ENCODE data around the gene GTSE1. TPM values are rescaled to one million over a fixed set of nuclear protein-coding genes. Genes with fewer than 3 reads are reported as not detected.

Gene GTSE1
- total and polyA plus RNA-seq, 2 of the 13 experiments (the other 11 are each of a cell fraction or from before 2014, with no cell fraction given): 10.7 to 13.5 TPM

DNA sequence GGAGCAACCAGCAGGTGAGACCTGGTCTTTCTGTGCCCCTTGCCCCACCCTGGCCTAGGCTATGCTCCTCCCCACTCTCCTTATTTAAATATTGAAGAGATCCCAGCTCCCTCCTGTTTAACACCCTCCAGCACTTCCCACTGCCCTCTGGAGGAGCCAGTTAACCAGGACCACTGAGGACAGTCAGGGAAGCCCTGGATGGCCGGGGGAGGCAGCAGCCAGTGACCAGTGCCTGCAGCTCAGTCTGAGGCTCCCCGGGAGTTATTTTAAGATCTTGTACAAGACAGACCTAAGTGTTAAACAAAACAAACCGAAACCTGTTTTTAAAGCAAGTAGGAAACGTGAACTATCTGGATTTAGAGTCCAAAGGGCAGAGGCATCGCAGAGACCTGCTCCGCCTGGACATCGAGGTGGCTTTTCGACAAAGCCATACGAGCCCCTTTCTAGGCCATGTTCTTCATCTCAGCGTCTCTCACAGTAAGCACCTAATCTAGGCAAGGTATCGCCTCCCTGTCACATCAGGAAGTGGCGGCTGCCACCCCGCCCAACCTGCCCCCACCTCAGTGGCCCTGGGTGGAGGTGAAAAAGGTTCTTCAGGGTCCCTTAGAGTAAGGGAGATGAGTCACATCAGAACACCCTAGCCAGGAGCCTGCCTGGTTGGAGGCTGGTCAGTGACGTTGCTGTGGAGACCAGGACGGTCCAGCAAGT, 74.1 kb downstream of the GTSE1 start (continued):
- peak; percentile 55; the same call in 1 of the 2 replicates for TF ChIP-seq PATZ1 (CRISPR knock-in tag; IDR thresholded peaks at IDR 0.05)
- TF ChIP-seq SALL2 (CRISPR knock-in tag; IDR thresholded peaks at IDR 0.05): no peak
- no peak for TF ChIP-seq TFAP4 (IDR thresholded peaks at IDR 0.05; ENCODE audit: borderline replicate concordance, low read depth)
- TF ChIP-seq ZNF383 (CRISPR knock-in tag; IDR thresholded peaks at IDR 0.05; ENCODE audit: borderline replicate concordance): no peak
- no peak for TF ChIP-seq ARID5B (CRISPR knock-in tag; IDR thresholded peaks at IDR 0.05)
- TF ChIP-seq, protein P1, sequence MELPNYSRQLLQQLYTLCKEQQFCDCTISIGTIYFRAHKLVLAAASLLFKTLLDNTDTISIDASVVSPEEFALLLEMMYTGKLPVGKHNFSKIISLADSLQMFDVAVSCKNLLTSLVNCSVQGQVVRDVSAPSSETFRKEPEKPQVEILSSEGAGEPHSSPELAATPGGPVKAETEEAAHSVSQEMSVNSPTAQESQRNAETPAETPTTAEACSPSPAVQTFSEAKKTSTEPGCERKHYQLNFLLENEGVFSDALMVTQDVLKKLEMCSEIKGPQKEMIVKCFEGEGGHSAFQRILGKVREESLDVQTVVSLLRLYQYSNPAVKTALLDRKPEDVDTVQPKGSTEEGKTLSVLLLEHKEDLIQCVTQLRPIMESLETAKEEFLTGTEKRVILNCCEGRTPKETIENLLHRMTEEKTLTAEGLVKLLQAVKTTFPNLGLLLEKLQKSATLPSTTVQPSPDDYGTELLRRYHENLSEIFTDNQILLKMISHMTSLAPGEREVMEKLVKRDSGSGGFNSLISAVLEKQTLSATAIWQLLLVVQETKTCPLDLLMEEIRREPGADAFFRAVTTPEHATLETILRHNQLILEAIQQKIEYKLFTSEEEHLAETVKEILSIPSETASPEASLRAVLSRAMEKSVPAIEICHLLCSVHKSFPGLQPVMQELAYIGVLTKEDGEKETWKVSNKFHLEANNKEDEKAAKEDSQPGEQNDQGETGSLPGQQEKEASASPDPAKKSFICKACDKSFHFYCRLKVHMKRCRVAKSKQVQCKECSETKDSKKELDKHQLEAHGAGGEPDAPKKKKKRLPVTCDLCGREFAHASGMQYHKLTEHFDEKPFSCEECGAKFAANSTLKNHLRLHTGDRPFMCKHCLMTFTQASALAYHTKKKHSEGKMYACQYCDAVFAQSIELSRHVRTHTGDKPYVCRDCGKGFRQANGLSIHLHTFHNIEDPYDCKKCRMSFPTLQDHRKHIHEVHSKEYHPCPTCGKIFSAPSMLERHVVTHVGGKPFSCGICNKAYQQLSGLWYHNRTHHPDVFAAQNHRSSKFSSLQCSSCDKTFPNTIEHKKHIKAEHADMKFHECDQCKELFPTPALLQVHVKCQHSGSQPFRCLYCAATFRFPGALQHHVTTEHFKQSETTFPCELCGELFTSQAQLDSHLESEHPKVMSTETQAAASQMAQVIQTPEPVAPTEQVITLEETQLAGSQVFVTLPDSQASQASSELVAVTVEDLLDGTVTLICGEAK (IDR thresholded peaks at IDR 0.05): no peak
- TF ChIP-seq, protein P1 (CRISPR knock-in tag; IDR thresholded peaks at IDR 0.05): 0 out of 2 replicates have a peak, but pooled peaks have one; percentile 12
- TF ChIP-seq ZBTB34 (CRISPR knock-in tag; IDR thresholded peaks at IDR 0.05): no peak
- TF ChIP-seq ERF (CRISPR knock-in tag; IDR thresholded peaks at IDR 0.05): no peak
- TF ChIP-seq ZNF337 (CRISPR knock-in tag; IDR thresholded peaks at IDR 0.05; ENCODE audit: borderline replicate concordance, low read depth): no peak
- TF ChIP-seq ZNF841 (CRISPR knock-in tag; IDR thresholded peaks at IDR 0.05; ENCODE audit: borderline replicate concordance): no peak

All from HepG2 (cell line).